SK-N-SH (cell line): ENCODE data around the gene NAPA. TPM values are rescaled to one million over a fixed set of nuclear protein-coding genes. Genes with fewer than 3 reads are reported as not detected.

Source experiments
- CTCF ChIA-PET: fragments of 300-600, 350-600 bp; formaldehyde crosslinking; extraction: SDS; loops from one replicate; lab custom pipeline; 2021; lab: Yijun Ruan, JAX
- POLR2A ChIA-PET: fragments of 350-600 bp; sonication (Branson Sonifier 250); formaldehyde crosslinking; extraction: SDS; loops from one replicate; lab custom pipeline; 2020; ENCODE audit warnings: antibody characterized with exemption, inconsistent platforms; lab: Yijun Ruan, JAX
- DNase-seq: peaks from one replicate; pipeline ENCODE4 v3.0.0; 2012
- H2AFZ ChIP-seq: fragments of 200-600 bp; sonication (generic); 2 replicates; pipeline ENCODE4 v1.8.1; 2016; ENCODE audit warnings: antibody characterized with exemption, mild to moderate bottlenecking, low read depth
- H3F3A ChIP-seq: fragments of 200-600 bp; sonication (generic); replicated peaks from 2 replicates; pipeline ENCODE3; 2016; ENCODE audit warnings: antibody characterized with exemption, mild to moderate bottlenecking; ENCODE audit not compliant: insufficient read depth
- H3K27ac ChIP-seq, 2 experiments: fragments of 200-500 bp in 1 of 2; fragments of 200-600 bp in 1 of 2; sonication (Bioruptor generic) in 1 of 2; sonication (generic), shearing (Covaris generic) in 1 of 2; 2 replicates each; pipeline versions ENCODE4 v1.5.1 to v1.6.1; 2014 to 2016; ENCODE audit warnings: low read depth in 2 of 2, inconsistent platforms in 1 of 2, low read length in 1 of 2, mild to moderate bottlenecking in 1 of 2, mixed read lengths in 1 of 2
- H3K27me3 ChIP-seq: fragments of 200-600 bp; sonication (generic), shearing (Covaris generic); 2 replicates; pipeline ENCODE4 v1.6.1; 2016; ENCODE audit warnings: mixed run types; ENCODE audit not compliant: insufficient read depth
- H3K36me3 ChIP-seq, 2 experiments: fragments of 200-500 bp in 1 of 2; fragments of 200-600 bp in 1 of 2; sonication (Bioruptor generic) in 1 of 2; sonication (generic) in 1 of 2; replicated peaks in 1 of 2; 2 replicates each; pipeline versions ENCODE3 to v1.5.1; 2014 to 2016; ENCODE audit warnings: low read length in 1 of 2, mild to moderate bottlenecking in 1 of 2; ENCODE audit not compliant: insufficient read depth in 2 of 2, control insufficient read depth in 1 of 2
- H3K4me1 ChIP-seq, 2 experiments: fragments of 200-500 bp in 1 of 2; fragments of 200-600 bp in 1 of 2; sonication (Bioruptor generic) in 1 of 2; sonication (generic), shearing (Covaris generic) in 1 of 2; 2 replicates each; pipeline versions ENCODE4 v1.5.1 to v1.6.1; 2014 to 2016; ENCODE audit warnings: low read depth in 1 of 2, low read length in 1 of 2, mixed run types in 1 of 2; ENCODE audit not compliant: insufficient read depth in 2 of 2, control insufficient read depth in 1 of 2
- H3K4me2 ChIP-seq: fragments of 200-600 bp; sonication (generic), shearing (Covaris generic); 2 replicates; pipeline ENCODE4 v1.6.1; 2017; ENCODE audit warnings: mixed run types
- H3K4me3 ChIP-seq, 2 experiments: fragments of 200-500 bp in 1 of 2; fragments of 200-600 bp in 1 of 2; sonication (Bioruptor generic) in 1 of 2; sonication (generic), shearing (Covaris generic) in 1 of 2; 2 replicates each; pipeline versions ENCODE4 v1.5.1 to v1.8.1; 2014 to 2016; ENCODE audit warnings: low read depth in 2 of 2, inconsistent platforms in 1 of 2, low read length in 1 of 2, mild to moderate bottlenecking in 1 of 2, mixed read lengths in 1 of 2, moderate library complexity in 1 of 2
- H3K79me2 ChIP-seq: fragments of 200-600 bp; sonication (generic); 2 replicates; pipeline ENCODE4 v1.8.1; 2017; ENCODE audit warnings: mild to moderate bottlenecking; ENCODE audit not compliant: insufficient read depth
- H3K9ac ChIP-seq: fragments of 200-600 bp; sonication (generic); 2 replicates; pipeline ENCODE4 v1.6.1; 2017; ENCODE audit warnings: mixed run types
- H3K9me2 ChIP-seq: fragments of 200-600 bp; sonication (generic); 2 replicates; pipeline ENCODE4 v1.6.1; 2017; ENCODE audit warnings: mixed run types
- H3K9me3 ChIP-seq: fragments of 200-600 bp; sonication (generic); 2 replicates; pipeline ENCODE4 v1.6.1; 2017; ENCODE audit warnings: mixed run types, mild to moderate bottlenecking, moderate library complexity
- H4K20me1 ChIP-seq: fragments of 200-600 bp; sonication (generic); 2 replicates; pipeline ENCODE4 v1.6.1; 2017; ENCODE audit warnings: mild to moderate bottlenecking, mixed run types; ENCODE audit not compliant: insufficient read depth
- CHD2 ChIP-seq: fragments of 150-350 bp; IDR thresholded peaks from 2 replicates; pipeline ENCODE4 v1.6.1; 2018; ENCODE audit warnings: low read length; ENCODE audit not compliant: partially characterized antibody
- FOXJ3 ChIP-seq: sonication (generic); formaldehyde crosslinking; IDR thresholded peaks from 2 replicates; pipeline ENCODE4 v1.5.1; 2020; ENCODE audit warnings: mild to moderate bottlenecking, missing genetic modification reagents
- FOXM1 ChIP-seq: IDR thresholded peaks from 2 replicates; pipeline ENCODE4 v1.4.0; 2012; ENCODE audit warnings: low read depth, mild to moderate bottlenecking
- JUND ChIP-seq: IDR thresholded peaks from 2 replicates; pipeline ENCODE4 v1.4.0; 2012
- NRF1 ChIP-seq: IDR thresholded peaks from 2 replicates; pipeline ENCODE4 v1.6.1; 2012; ENCODE audit warnings: low read depth, mild to moderate bottlenecking, low read length
- RCOR1 ChIP-seq: fragments of 150-350 bp; IDR thresholded peaks from 2 replicates; pipeline ENCODE4 v1.6.1; 2017; ENCODE audit warnings: antibody characterized with exemption, low read length
- REST ChIP-seq: IDR thresholded peaks from 2 replicates; pipeline ENCODE4 v1.6.1; 2012; ENCODE audit warnings: mild to moderate bottlenecking, low read depth, low read length, moderate library complexity
- RXRA ChIP-seq: IDR thresholded peaks from 2 replicates; pipeline ENCODE4 v1.4.0; 2012; ENCODE audit warnings: low read depth, mild to moderate bottlenecking, borderline replicate concordance
- SIN3A ChIP-seq: IDR thresholded peaks from 2 replicates; pipeline ENCODE4 v1.6.1; 2012; ENCODE audit warnings: low read depth, mild to moderate bottlenecking, low read length, moderate library complexity, borderline replicate concordance
- SMC3 ChIP-seq: IDR thresholded peaks from 2 replicates; pipeline ENCODE4 v1.6.1; 2012; ENCODE audit warnings: low read depth, low read length, improper control_type of control experiment
- TEAD4 ChIP-seq: IDR thresholded peaks from 2 replicates; pipeline ENCODE4 v1.4.0; 2012; ENCODE audit warnings: mild to moderate bottlenecking, borderline replicate concordance; ENCODE audit not compliant: insufficient read depth
- WGBS: methylation state at CpG from one replicate; pipeline ENCODE4 v1.1.6; 2017; ENCODE audit warnings: low lambda C conversion rate; 5-methylcytosine and 5-hydroxymethylcytosine counted together
- polyA plus RNA-seq, 3 experiments: library from polyadenylated mRNA; depleted of rRNA; stranded (reverse); fragments of >200 nt; gene quantifications; 2 replicates each; pipeline ENCODE4 v1.2.3, GENCODE V29; 2012

Gene NAPA
- polyA plus RNA-seq, 1 of the 3 experiments (the other 2 are of a cell fraction): 84.1 TPM

- H3F3A ChIP-seq: peaks cover 4% of the 10 kb centered on the region
- no peaks in the 10 kb centered on the region; the same call in 1 of the 2 replicates for H3K27me3 ChIP-seq
- TF ChIP-seq RCOR1 (peak; percentile 26; the same call in 1 of the 2 replicates), NRF1 (no peak), TEAD4 (no peak), SIN3A (no peak), CHD2 (no peak)
- H2AFZ ChIP-seq: peak overlapping the region; percentile 76; the same call in 1 of the 2 replicates
- H3K9me2 ChIP-seq: no peaks in the 10 kb centered on the region
- 0 out of 2 replicates have a peak, but pooled peaks cover 3% of the 10 kb centered on the region for H4K20me1 ChIP-seq
- H3K27ac ChIP-seq: no peak overlapping the region
- no peaks in the 10 kb centered on the region for H3K36me3 ChIP-seq
- DNase-seq: no peak
- H3K79me2 ChIP-seq: no peaks in the 10 kb centered on the region
- no peak overlapping the region for H3K9ac ChIP-seq
- H3K9me3 ChIP-seq: no peaks in the 10 kb centered on the region
- 43% methylated on average over 4 of the region's 4 CpGs for WGBS
- H3K4me2 ChIP-seq: peak overlapping the region; percentile 67
- H3K4me3 ChIP-seq: peak overlapping the region in 1 of 2 experiments; percentile 43; a peak in 2 of 4 replicates
- CTCF ChIA-PET: interaction anchor here (1.0 to 8.4 kb wide), 9 partner anchors 10 to 298 kb away, joined by 3 to 80 read pairs (median 6); partner anchors contain the start of genes EHD2 and KPTN
- peaks cover 0 to 9% of the 10 kb centered on the region in 2 experiments; a peak in 2 of 4 replicates for H3K4me1 ChIP-seq
- POLR2A ChIA-PET: interaction anchor here (0.6 to 1.5 kb wide), 3 partner anchors 9 to 16 kb away, joined by 3 to 5 read pairs (median 4); no protein-coding TSS in a partner anchor
Observed at GRCh38 chr19:47445527-47445926, 69.3 kb downstream of the NAPA start.

GRCh38 chr19:47444388-47444821, 70.5 kb downstream of the NAPA start:
- Histone ChIP-seq H4K20me1 (0 out of 2 replicates have a peak, but pooled peaks cover 3% of the 10 kb centered on the region), H3K9ac (no peak overlapping the region)
- TF ChIP-seq JUND (no peak), FOXJ3 (CRISPR knock-in tag) (no peak), RXRA (no peak), REST (peak; percentile 95), FOXM1 (no peak), SMC3 (no peak)
- TF ChIP-seq, all 33 proteins: peak for 1
- no peak overlapping the region for H3K4me3 ChIP-seq
- CTCF ChIA-PET: interaction anchor here (1.1 to 8.4 kb wide), 4 partner anchors 9 to 299 kb away, joined by 3 to 80 read pairs (median 24); partner anchors contain the start of gene KPTN
- 76% methylated on average over 14 of the region's 22 CpGs for WGBS
- H3K9me3 ChIP-seq: no peaks in the 10 kb centered on the region
- H3K27ac ChIP-seq: no peak overlapping the region
- H3K4me2 ChIP-seq: no peak overlapping the region
- H3K27me3 ChIP-seq: no peaks in the 10 kb centered on the region; the same call in 1 of the 2 replicates
- no peaks in the 10 kb centered on the region for H3K36me3 ChIP-seq
- H2AFZ ChIP-seq: no peak overlapping the region
- no peaks in the 10 kb centered on the region for H3K9me2 ChIP-seq
- no peaks in the 10 kb centered on the region for H3K79me2 ChIP-seq
- H3F3A ChIP-seq: peaks cover 4% of the 10 kb centered on the region
- POLR2A ChIA-PET: no interaction called here
- no peak for DNase-seq
- peaks cover 0 to 9% of the 10 kb centered on the region in 2 experiments; a peak in 2 of 4 replicates for H3K4me1 ChIP-seq
